ENCODE results near the gene MIPOL1.

The MIPOL1 gene

GRCh38 chr14:37194698-37195097, 3.0 kb upstream of the MIPOL1 start:
- no peak overlapping the region for H3K4me3 ChIP-seq (ENCODE audit: control insufficient read depth, low read depth, low read length)
- no peak for DNase-seq (ENCODE audit: low read depth)
- TF ChIP-seq CTCF (conservative IDR thresholded peaks at IDR 0.05; ENCODE audit: control insufficient read depth, insufficient read depth, low read depth, low read length), result no peak

GRCh38 chr14:37195327-37195726, 2.4 kb upstream of the MIPOL1 start:
- TF ChIP-seq CTCF (conservative IDR thresholded peaks at IDR 0.05; ENCODE audit: control insufficient read depth, insufficient read depth, low read depth, low read length), result no peak
- DNase-seq (ENCODE audit: low read depth), result peak; percentile 80
- no peak overlapping the region for H3K4me3 ChIP-seq (ENCODE audit: control insufficient read depth, low read depth, low read length)

GRCh38 chr14:37196604-37197420, 925 bp upstream of the MIPOL1 start:
- peak overlapping the region; percentile 81 for H3K4me3 ChIP-seq (ENCODE audit: control insufficient read depth, low read depth, low read length)
- no peak for TF ChIP-seq CTCF (conservative IDR thresholded peaks at IDR 0.05; ENCODE audit: control insufficient read depth, insufficient read depth, low read depth, low read length)
- DNase-seq (ENCODE audit: low read depth), result peak; percentile 42

- no peak for DNase-seq (ENCODE audit: low read depth)
- H3K4me3 ChIP-seq (ENCODE audit: control insufficient read depth, low read depth, low read length), result peak overlapping the region; percentile 81
- no peak for TF ChIP-seq CTCF (conservative IDR thresholded peaks at IDR 0.05; ENCODE audit: control insufficient read depth, insufficient read depth, low read depth, low read length)
Measured at GRCh38 chr14:37198273-37198598, 499 bp downstream of the MIPOL1 start.

GRCh38 chr14:37198907-37199306, 1.2 kb downstream of the MIPOL1 start:
- no peak for TF ChIP-seq CTCF (conservative IDR thresholded peaks at IDR 0.05; ENCODE audit: control insufficient read depth, insufficient read depth, low read depth, low read length)
- H3K4me3 ChIP-seq (ENCODE audit: control insufficient read depth, low read depth, low read length), result peak overlapping the region; percentile 81
- DNase-seq (ENCODE audit: low read depth), result no peak

GRCh38 chr14:37201724-37202123, 4.0 kb downstream of the MIPOL1 start:
- DNase-seq (ENCODE audit: low read depth), result no peak
- no peak overlapping the region for H3K4me3 ChIP-seq (ENCODE audit: control insufficient read depth, low read depth, low read length)
- TF ChIP-seq CTCF (conservative IDR thresholded peaks at IDR 0.05; ENCODE audit: control insufficient read depth, insufficient read depth, low read depth, low read length), result no peak

All from fibroblast of mammary gland (primary cell).